ENCODE results near the gene AP5S1.
"Not testable (repeated sequence)": the region's sequence is repeated elsewhere in the genome, so short reads cannot be mapped to it uniquely, and the experiment has no call there.

The AP5S1 gene

DNA sequence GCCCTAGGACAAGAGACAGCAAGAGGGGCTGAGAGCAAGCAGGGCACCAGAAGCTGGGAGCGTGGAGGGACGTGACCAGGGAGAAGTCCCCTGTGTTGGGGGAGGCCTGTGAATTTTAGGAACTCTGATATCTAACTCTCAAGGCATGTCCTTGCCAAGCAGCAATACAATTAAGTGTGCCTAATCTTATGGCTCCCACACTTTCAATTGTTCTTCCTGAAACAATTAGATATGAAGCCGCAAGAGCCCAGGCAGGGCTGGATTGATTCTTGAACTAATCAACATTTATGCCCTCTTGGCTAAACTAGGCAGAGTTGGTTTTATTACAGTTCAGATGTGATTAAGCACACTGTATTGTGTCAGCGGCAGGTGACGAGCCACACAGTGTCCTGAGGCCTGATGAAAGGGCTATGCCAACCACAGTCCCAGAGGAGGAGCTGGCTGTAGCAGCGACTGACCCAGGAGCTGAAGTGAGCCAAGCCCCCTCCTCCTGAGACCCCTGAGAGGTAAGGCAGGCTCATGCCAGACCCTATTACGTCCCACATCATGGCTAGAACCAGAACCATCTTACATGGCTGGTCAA is 22.1 kb downstream of the AP5S1 start:
- DNase-seq (ENCODE audit: low read depth, low spot score), result no peak

DNA sequence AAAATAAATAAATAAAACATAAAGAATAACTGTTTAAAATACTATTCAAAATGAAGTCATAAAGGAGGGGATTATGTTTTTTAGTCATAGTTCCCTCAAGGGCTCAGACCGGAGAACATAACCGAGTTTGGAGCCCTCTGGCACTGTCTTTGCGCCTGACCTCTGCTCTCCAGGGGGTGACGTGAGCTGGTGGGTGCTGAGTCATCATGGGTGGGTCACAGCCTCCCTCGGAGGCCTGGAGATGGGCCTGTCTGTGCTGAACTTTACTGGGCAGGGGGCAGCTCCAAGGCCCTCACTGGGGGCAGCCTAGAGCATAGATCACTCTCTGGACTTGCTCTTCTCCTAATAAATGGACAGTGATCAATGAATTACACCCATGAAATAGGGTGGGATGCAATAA is 23.1 kb downstream of the AP5S1 start:
- peak; percentile 64 for DNase-seq (ENCODE audit: low read depth, low spot score)

DNA sequence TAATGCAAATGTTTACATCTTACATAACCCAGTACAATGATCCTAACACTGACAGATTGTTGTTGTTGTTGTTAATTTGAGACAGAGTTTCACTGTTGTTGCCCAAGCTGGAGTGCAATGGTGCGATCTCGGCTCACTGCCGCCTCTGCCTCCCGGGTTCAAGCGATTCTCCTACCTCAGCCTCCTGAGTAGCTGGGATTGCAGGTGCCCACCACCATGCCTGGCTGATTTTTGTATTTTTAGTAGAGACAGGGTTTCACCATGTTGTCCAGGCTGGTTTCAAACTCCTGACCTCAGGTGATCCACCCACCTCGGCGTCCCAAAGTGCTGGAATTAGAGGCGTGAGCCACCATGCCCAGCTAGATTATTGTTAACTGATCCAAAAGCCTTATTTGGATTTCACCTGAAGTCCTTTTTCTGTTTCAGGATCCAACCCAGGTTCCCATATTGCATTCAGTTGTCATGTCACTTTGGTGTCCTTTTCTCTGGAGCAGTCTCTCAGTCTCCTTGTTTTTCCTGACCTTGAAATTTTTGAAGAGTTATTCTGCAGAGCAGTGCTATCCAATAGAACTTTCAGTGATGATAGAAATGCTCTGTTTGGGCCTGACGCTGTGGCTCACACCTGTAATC is 23.8 kb downstream of the AP5S1 start:
- DNase-seq (ENCODE audit: low read depth, low spot score), result not testable (repeated sequence)

DNA sequence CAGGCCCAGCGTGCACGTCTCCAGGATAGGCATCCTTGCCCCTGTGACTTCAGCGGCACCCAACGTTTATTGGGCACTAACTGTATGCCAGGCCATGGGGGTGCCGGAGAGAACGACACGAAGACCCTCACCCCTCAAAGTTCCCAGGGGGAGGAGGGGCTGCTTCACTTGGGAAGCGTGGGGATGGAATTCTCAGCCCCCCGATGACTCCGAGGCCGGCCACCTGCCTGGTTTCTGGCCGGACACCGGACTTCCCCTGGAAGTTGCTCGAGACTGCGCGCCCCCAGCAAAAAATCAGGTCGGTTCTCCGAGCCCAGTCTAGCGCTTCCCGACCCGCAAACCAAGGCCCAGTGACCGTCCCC is 26.0 kb downstream of the AP5S1 start:
- DNase-seq (ENCODE audit: low read depth, low spot score), result peak; percentile 41

DNA sequence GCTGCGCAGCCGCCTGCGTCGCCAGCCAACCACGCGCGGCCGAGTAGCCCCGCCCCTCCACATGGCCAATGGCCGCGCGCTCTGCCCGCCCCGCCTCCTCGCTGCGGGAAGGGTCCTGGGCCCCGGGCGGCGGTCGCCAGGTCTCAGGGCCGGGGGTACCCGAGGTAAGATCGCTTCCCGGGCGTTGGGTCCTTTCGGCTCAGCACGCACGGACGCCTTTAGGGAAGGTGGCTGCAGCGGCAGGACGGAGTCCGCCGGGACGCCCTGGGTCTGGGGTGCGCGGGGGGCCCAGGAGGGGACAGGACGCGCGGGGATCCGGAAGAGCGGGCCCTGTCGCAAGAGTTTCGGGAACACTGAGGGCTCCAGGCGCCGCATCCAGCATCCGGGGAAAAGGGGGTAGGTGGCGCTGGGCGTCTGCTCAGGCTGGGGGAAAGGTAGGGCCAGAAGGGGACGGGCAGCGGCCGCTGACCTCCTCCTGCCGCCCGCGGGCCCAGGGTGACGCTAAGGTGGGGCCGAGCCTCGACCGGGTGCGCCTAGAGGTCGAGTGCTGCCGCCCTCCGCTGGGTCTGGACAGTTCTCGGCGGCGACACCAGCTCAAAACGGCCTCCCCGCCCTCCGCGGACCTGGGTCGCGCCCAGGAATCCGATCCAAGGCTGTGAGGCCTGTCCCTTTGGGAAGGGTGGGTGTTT is 26.5 kb downstream of the AP5S1 start, which contains the start of gene MAVS:
TSS of gene MAVS (plus strand) at position 95 of the 689 bp plus-strand sequence. CDS start 7,791 bp downstream, outside the sequence.
- DNase-seq (ENCODE audit: low read depth, low spot score), result peak; percentile 88

DNA sequence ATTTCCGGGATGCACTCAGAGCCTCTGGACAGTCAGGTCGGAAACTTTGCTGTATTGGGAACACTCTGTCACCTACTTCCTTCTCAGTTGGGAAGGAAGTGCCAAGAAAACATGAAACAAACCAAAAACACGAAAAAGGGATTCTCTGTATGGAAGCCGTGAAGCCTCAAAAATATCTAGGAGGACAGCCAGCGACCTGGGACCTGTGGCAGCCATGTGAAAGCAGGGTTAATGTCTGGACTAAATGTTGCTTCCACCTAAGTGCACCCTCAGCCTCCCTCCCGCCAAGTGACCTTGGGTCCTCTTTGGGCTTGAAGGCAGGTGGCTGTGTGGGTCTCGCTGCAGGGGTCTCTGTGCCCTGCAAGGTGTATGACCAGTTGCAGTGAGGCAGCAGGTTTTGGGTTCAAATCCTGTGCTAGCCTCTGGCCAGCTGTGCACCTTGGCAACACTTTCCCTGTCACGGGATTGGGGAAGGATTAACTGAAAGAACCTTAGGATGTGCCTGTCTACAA is 27.1 kb downstream of the AP5S1 start:
- no peak for DNase-seq (ENCODE audit: low read depth, low spot score)

DNA sequence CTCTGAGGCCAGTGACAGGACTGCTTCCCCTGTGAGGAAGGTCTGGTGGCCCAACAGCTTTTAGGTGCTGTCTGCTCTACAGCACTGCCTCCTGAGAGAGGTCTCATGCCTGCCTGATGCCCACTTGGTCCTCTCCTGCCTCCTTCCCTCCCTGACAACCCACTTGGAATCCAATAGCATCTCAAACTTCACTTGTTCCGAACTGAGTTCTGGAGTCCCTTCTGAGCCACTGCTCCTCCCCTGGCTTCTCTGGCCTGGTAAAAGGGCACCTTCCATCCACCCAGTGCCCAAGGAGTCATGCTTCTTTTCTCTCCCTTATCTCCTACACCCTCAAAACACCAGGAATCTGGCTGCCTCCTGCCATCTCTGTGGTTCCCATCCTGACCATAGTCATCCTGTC is 28.2 kb downstream of the AP5S1 start:
- DNase-seq (ENCODE audit: low read depth, low spot score), result no peak

DNA sequence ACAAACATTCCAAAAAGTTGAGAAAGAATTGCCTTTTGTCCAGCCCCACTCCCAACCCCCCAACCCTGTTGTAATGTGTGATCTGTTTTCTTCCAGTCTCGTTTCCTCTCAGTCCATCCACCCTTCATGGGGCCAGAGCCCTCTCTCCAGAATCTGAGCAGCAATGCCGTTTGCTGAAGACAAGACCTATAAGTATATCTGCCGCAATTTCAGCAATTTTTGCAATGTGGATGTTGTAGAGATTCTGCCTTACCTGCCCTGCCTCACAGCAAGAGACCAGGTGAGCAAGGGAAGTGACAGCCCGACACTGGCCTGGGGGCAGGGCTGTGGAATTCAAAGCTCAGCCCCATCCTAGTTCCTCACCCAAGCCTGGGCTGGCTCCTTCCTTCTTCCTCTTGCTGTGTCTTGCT is 34.1 kb downstream of the AP5S1 start:
- peak; percentile 74 for DNase-seq (ENCODE audit: low read depth, low spot score)

DNA sequence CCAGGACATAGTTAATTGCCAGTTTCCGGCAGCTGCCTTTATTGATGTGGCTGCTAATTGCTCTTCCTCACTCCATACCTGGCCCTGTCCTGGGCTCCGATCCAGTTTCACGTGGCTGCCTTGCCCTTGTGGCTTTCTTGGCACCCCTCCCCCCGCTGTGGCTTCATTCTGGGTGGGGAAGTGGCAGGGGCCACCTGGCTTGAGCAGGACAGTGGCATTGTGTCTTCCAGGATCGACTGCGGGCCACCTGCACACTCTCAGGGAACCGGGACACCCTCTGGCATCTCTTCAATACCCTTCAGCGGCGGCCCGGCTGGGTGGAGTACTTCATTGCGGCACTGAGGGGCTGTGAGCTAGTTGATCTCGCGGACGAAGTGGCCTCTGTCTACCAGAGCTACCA is 37.1 kb downstream of the AP5S1 start:
- DNase-seq (ENCODE audit: low read depth, low spot score), result no peak

DNA sequence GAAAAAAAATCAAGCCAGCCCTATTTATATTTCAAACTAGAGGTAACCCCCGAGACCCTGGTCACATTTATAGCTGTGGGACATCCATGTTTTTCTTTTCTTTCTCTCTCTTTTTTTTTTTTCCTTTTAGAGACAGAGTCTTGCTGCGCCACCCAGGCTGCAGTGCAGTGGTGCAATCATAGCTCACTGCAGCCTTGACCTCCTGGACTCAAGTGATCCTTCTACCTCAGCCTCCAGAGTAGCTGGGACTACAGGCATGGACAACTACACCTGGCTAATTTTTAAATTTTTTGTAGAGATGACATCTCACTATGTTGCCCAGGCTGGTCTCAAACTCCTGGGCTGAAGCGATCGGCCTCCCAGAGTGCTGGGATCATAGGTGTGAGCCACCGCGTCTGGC is 38.3 kb downstream of the AP5S1 start:
- DNase-seq (ENCODE audit: low read depth, low spot score), result no peak

DNA sequence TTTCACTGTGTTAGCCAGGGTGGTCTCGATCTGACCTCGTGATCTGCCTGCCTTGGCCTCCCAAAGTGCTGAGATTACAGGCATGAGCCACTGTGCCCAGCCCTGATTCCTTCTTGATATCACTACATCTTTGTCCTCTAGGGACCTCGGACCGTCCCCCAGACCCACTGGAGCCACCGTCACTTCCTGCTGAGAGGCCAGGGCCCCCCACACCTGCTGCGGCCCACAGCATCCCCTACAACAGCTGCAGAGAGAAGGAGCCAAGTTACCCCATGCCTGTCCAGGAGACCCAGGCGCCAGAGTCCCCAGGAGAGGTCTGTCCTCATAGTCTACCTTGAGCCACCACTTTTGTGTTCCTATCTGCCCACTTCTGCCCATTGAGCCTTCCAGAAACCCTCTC is 40.8 kb downstream of the AP5S1 start:
- no peak for DNase-seq (ENCODE audit: low read depth, low spot score)

DNA sequence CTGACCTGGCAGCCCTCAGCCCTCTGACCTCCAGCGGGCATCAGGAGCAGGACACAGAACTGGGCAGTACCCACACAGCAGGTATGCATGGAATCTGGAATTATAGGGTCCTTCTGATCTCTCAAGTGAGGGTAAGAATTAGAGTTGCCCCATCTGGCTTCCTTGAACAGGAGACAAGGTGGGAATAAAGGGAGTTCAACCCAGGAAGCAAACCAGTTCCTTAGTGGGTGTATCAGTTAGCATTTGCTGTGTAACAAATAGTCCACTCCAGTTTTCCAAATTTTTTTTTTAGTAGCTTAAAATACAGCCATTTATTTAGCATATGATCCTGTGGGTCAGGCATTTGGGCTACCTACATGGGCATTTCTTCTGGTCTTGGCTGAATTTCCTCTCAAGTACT is 42.0 kb downstream of the AP5S1 start:
- DNase-seq (ENCODE audit: low read depth, low spot score), result no peak

DNA sequence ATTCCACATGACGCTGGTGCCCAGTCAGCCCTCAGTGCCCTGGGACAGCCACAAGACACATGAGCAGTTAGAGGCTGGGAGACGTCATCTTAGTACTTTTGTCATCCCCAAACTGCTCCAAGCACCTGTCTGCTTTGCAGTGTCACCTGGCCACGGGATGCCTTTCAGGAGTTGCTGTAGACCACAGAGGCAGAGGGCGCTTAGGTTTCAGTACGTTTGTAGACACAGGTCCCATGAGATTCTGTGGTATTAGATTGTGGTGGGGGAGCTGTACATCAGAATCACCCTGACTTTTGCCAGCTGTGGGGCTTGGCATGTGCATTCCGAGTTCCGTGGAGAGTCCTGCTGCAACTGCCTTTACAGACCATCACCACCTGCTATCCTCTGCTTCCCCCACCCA is 43.0 kb downstream of the AP5S1 start:
- DNase-seq (ENCODE audit: low read depth, low spot score), result no peak

DNA sequence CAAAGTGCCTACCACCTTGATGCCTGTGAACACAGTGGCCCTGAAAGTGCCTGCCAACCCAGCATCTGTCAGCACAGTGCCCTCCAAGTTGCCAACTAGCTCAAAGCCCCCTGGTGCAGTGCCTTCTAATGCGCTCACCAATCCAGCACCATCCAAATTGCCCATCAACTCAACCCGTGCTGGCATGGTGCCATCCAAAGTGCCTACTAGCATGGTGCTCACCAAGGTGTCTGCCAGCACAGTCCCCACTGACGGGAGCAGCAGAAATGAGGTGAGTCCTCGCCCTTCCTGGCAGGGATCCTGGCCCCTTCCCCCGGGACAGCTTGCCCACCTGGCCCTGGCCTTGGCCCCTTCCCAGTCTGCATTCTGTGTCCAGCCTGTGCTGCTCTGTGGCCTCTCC is 44.2 kb downstream of the AP5S1 start:
- no peak for DNase-seq (ENCODE audit: low read depth, low spot score)

DNA sequence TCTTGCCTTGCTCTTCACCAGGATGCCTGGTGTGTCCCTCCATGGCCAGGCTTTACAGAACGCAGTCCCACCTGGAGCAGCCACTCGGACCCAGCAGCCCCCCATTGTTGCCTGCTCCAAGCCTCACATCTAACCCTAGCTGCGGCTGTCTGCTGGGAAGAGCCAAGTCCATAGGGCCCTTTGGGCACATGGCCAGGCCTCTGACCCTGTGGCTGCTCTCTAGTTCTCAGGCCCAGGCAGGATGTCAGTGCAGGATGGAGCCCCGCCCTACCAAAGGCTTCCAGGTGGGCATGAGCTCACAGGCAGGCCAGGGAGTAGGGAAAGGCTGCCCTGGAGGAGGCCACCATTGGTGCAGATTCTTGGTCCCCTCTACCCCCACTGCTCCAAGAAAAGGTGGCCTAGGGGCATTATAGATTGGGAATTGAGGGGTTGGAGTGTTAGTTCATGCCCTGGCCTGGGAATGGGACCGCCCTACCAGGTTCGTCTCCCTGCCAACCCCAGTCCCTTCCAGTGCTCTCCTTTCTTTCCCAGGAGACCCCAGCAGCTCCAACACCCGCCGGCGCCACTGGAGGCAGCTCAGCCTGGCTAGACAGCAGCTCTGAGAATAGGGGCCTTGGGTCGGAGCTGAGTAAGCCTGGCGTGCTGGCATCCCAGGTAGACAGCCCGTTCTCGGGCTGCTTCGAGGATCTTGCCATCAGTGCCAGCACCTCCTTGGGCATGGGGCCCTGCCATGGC is 45.0 kb downstream of the AP5S1 start:
- DNase-seq (ENCODE audit: low read depth, low spot score), result no peak

DNA sequence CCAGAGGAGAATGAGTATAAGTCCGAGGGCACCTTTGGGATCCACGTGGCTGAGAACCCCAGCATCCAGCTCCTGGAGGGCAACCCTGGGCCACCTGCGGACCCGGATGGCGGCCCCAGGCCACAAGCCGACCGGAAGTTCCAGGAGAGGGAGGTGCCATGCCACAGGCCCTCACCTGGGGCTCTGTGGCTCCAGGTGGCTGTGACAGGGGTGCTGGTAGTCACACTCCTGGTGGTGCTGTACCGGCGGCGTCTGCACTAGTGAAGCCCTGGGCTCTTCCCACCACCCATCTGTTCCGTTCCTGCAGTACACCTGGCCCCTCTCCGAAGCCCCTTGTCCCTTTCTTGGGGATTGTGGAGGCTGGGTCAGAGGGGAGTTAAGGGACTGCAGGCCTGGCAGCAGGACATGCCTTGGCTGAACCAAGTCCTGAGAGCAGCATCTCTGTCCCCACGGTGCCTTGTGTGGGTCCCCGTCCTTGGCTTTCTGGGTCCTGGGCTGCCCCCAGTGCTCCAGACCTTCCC is 45.6 kb downstream of the AP5S1 start:
- no peak for DNase-seq (ENCODE audit: low read depth, low spot score)

DNA sequence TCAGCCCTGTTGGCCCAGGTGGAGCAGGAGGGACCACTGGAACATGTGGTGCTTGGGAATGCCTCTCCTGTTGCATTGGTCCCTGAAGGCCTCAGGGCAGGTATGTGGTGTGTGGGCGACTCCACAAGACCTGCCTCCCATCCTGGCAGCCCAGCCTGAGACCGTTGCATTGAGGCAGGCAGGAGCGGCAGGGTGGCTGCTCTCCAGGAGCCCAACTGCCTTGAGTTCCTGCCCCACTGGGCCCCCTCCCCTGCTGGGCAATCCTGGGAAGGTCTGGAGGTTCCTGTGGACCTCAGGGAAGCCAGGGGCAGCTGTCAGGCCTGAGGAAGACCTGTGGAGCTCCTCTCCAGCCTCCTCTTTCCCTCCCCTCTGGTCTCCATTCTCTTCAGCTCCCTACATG is 46.1 kb downstream of the AP5S1 start:
- peak; percentile 59 for DNase-seq (ENCODE audit: low read depth, low spot score)

DNA sequence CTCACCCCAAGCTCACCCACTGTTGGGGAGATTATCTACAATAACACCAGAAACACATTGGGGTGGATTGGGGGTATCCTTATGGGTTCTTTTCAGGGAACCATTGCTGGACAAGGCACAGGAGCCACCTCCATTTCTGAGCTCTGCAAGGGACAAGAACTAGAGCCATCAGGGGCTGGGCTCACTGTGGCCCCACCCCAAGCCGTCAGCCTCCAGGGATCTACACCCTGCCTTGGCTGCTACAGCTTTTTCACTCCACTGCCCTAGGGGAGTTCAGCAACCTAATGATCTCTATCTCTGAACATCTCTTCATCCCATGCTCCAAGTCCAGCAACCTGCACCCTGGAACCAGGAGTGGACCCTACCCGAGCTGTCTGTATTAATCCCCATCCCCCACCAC is 47.5 kb downstream of the AP5S1 start:
- DNase-seq (ENCODE audit: low read depth, low spot score), result no peak

DNA sequence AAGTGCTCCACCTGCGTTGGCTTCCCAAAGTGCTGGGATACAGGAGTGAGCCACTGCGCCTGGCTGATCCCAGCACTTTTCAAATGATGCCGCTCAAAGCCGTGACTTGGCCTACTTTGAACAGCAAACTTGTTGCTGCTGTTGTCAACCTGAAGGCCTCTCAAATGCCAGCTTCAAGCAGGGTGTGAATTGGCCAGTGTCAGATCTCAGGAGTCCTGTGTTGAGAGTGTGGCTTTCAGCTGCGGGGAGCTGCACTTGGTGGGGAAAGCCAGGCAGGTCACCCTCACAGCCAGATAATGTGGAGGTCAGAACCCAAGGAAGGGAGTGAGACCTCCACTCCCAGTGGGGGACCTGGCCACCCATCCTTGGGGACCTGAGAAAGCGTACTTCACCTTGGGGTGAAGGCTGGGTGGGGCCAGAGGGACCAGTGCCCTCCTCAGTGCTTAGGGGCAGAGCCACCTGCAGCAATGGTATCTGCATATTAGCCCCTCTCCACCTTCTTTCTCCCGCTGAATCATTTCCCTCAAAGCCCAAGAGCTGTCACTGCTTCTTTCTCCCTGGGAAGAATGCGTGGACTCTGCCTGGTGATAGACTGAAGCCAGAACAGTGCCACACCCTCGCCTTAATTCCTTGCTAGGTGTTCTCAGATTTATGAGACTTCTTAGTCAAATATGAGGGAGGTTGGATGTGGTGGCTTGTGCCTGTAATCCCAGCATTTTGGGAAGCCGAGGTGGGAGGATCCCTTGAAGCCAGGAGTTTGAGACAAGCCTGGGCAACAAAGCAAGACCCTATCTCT is 49.7 kb downstream of the AP5S1 start:
- no peak for DNase-seq (ENCODE audit: low read depth, low spot score)

DNA sequence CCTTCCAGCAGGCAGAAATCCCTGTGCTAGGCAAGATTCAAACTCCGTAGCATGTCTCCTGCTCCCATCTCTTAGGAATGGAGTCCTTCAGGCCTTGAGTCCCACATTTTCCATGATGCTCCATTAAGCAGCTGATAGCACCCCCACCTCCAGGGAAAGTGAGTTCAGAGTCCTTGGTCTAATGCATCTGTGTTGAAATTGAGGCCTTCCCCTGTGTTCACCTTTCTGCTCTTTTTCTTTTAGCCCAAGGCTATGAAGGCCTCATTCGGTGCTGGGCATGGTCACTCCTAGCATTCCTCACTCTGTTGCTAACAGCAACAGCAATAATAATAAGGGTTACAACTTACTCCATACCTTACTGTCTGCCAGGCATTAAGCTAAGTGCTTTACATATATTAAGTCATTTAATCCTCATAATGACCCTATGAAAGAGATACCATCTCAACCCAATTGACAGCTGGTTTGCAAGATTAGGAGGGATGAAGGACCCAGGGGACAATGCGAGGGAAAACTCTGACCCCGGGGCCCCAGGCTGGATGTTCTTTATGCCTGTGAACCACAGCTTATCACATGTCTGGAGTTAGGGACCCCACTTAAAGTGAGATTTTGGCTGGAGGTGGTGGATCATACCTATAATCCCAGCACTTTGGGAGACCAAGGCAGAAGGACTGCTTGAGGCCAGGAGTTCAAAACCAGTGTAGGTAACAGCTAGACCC is 51.4 kb downstream of the AP5S1 start:
- peak; percentile 44 for DNase-seq (ENCODE audit: low read depth, low spot score)

DNA sequence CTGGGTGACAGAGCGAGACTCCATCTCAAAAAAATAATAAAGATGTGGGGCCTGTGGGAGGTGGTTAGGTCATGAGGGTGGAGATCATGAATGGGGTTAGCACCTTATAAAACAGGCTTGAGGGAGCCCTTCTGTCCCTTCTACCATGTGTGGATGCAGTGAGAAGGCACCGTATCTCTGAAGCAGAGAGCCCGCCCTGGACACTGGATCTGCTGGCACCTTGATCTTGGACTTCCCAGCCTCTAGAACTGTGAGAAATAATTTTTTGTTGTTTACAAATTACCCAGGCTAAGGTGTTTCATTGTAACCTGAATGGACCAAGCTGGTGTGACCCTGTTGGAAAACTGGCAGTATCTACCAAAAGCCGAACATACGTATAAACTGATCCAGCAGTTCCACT is 53.2 kb downstream of the AP5S1 start:
- DNase-seq (ENCODE audit: low read depth, low spot score), result no peak
